ENCODE results near the gene STRN4. TPM values are rescaled to one million over a fixed set of nuclear protein-coding genes. Genes with fewer than 3 reads are reported as not detected.

Gene STRN4
- total RNA-seq, 1 donor from 2014 or later: 88.5 TPM

- intact Hi-C loops (cut with micrococcal nuclease): loop anchor here (5.0 kb wide), 2 partner anchors 36 to 221 kb away; no protein-coding TSS in a partner anchor
These were observed 2.3 kb upstream of the STRN4 start for GRCh38 chr19:46748325-46749109.

GRCh38 chr19:46745521-46746280 lies 549 bp downstream of the STRN4 start, which contains the start of gene FKRP:
TSS of gene FKRP (plus strand) at chr19:46746057. CDS start at chr19:46755451, 9,394 bp downstream.
- intact Hi-C loops (cut with micrococcal nuclease): loop anchor here (5.0 kb wide), 2 partner anchors 33 to 218 kb away; no protein-coding TSS in a partner anchor

GRCh38 chr19:46745030-46745429 lies 1.2 kb downstream of the STRN4 start:
- intact Hi-C loops (cut with micrococcal nuclease): loop anchor here (5.0 kb wide), 2 partner anchors 33 to 218 kb away; no protein-coding TSS in a partner anchor

GRCh38 chr19:46744005-46744691 lies 2.1 kb downstream of the STRN4 start:
- intact Hi-C loops (cut with micrococcal nuclease): no loop called here

- intact Hi-C loops (cut with micrococcal nuclease): no loop called here
These were observed 3.2 kb downstream of the STRN4 start for GRCh38 chr19:46742926-46743480.

- intact Hi-C loops (cut with micrococcal nuclease): no loop called here
These were observed 4.8 kb downstream of the STRN4 start for GRCh38 chr19:46741447-46741846.

- intact Hi-C loops (cut with micrococcal nuclease): no loop called here
These were observed 6.9 kb downstream of the STRN4 start for GRCh38 chr19:46739290-46739771.

GRCh38 chr19:46737761-46738171 lies 8.5 kb downstream of the STRN4 start:
- intact Hi-C loops (cut with micrococcal nuclease): no loop called here

GRCh38 chr19:46737298-46737654 lies 9.0 kb downstream of the STRN4 start:
- intact Hi-C loops (cut with micrococcal nuclease): no loop called here

GRCh38 chr19:46736531-46737297 lies 9.5 kb downstream of the STRN4 start:
- intact Hi-C loops (cut with micrococcal nuclease): no loop called here

- intact Hi-C loops (cut with micrococcal nuclease): no loop called here
These were observed 12.5 kb downstream of the STRN4 start for GRCh38 chr19:46733690-46734292.

- intact Hi-C loops (cut with micrococcal nuclease): no loop called here
These were observed 13.1 kb downstream of the STRN4 start for GRCh38 chr19:46732966-46733689.

GRCh38 chr19:46732172-46732938 lies 13.9 kb downstream of the STRN4 start:
- intact Hi-C loops (cut with micrococcal nuclease): no loop called here

- intact Hi-C loops (cut with micrococcal nuclease): no loop called here
These were observed 14.7 kb downstream of the STRN4 start for GRCh38 chr19:46731584-46731983.

GRCh38 chr19:46731007-46731501 lies 15.2 kb downstream of the STRN4 start:
- intact Hi-C loops (cut with micrococcal nuclease): no loop called here

- intact Hi-C loops (cut with micrococcal nuclease): no loop called here
These were observed 15.7 kb downstream of the STRN4 start for GRCh38 chr19:46730595-46730994.

GRCh38 chr19:46730187-46730586 lies 16.1 kb downstream of the STRN4 start:
- intact Hi-C loops (cut with micrococcal nuclease): no loop called here

- intact Hi-C loops (cut with micrococcal nuclease): no loop called here
These were observed 16.6 kb downstream of the STRN4 start for GRCh38 chr19:46729696-46730095.

All from T-helper 2 cell treated with Interferon-gamma antibody and Interleukin-4, amounts not matched to agents 100 ng/mL and 5 ng/mL, for 36 hours (primary cell).